Camera-type eye (tissue), 1 donor: ENCODE measurements around the gene ZNF600. TPM values are rescaled to one million over a fixed set of nuclear protein-coding genes. Genes with fewer than 3 reads are reported as not detected.

ENCODE experiments used
- total RNA-seq: library from RNA; depleted of rRNA; stranded (reverse); fragments of >200 nt; gene quantifications from one replicate; pipeline ENCODE4 v1.2.3, GENCODE V29; 2014

The ZNF600 gene
- total RNA-seq, result 4.2 TPM

GRCh38 chr19:52786464-52787354 lies at the start of gene ZNF600:
TSS of gene ZNF600 (minus strand) at chr19:52786791. CDS start at chr19:52778888, 7,903 bp downstream.

GRCh38 chr19:52821204-52821960 lies 34.8 kb upstream of the ZNF600 start, which contains the start of gene ZNF28:
TSS of gene ZNF28 (minus strand) at chr19:52821633. CDS start at chr19:52817958, 3,675 bp downstream.

GRCh38 chr19:52734893-52735661 lies 51.5 kb downstream of the ZNF600 start, which contains the start of gene ZNF611:
TSS of gene ZNF611 (minus strand) at chr19:52735044. CDS start at chr19:52715894, 19,150 bp downstream.

Other genes starting within 250 kb of the ZNF600 start
- gene ZNF701, start 216.5 kb downstream of the ZNF600 start, total RNA-seq, result 37.2 TPM
- gene ZNF83, start 148.4 kb downstream of the ZNF600 start, total RNA-seq, result 168 TPM
- 24.5 TPM for gene ZNF611, start 51.7 kb downstream of the ZNF600 start, total RNA-seq
- gene ZNF28, start 34.8 kb upstream of the ZNF600 start, total RNA-seq, result 24.7 TPM
- gene ZNF468, start 70.8 kb upstream of the ZNF600 start, total RNA-seq, result 43.4 TPM
- gene ZNF320, start 110.8 kb upstream of the ZNF600 start, total RNA-seq, result 51.3 TPM
- 16.1 TPM for gene ZNF888, start 136.6 kb upstream of the ZNF600 start, total RNA-seq
- 15.7 TPM for gene ZNF816, start 176.1 kb upstream of the ZNF600 start, total RNA-seq
- gene ERVV-1, start 227.1 kb upstream of the ZNF600 start, total RNA-seq, result not detected